Measurements from ENCODE around the gene SFSWAP. TPM values are rescaled to one million over a fixed set of nuclear protein-coding genes. Genes with fewer than 3 reads are reported as not detected.
A peak's percentile ranks its signal among the peaks of the same experiment; 100 is the strongest.

The SFSWAP gene
- total and polyA plus RNA-seq, 7 experiments from 2014 or later, result 16.9 to 120 (median 97.4) TPM

GRCh38 chr12:131721548-131721947 lies 10.7 kb downstream of the SFSWAP start:
- Histone ChIP-seq H3K27ac (ENCODE audit: low read depth, low read length) (no peak overlapping the region), H3K9me3 (ENCODE audit: control insufficient read depth in 2 of 3, low read length in 3 of 3) (no peaks in the 10 kb centered on the region), H3K36me3 (ENCODE audit: control insufficient read depth in 2 of 3, insufficient read depth in 3 of 3, low read length in 3 of 3) (peaks cover 12 to 83% (median 38%) of the 10 kb centered on the region in 3 experiments), H3K4me3 (ENCODE audit: low read length) (no peak overlapping the region), H3K27me3 (ENCODE audit: control insufficient read depth in 2 of 2, insufficient read depth in 2 of 2, low read length in 2 of 2) (no peaks in the 10 kb centered on the region), H3K4me1 (ENCODE audit: control insufficient read depth in 2 of 2, insufficient read depth in 2 of 2, low read length in 2 of 2) (no peaks in the 10 kb centered on the region)
- POLR2A ChIA-PET, result interaction anchor here (0.9 to 1.4 kb wide), 2 partner anchors 11 to 12 kb away, joined by 3 read pairs; partner anchors contain the start of gene SFSWAP
- H3K4me3 Mint-ChIP-seq, result no peak overlapping the region
- intact Hi-C loops (cut with micrococcal nuclease), result no loop called here
- ATAC-seq (no peak), DNase-seq (no peak)
- no peaks in the 10 kb centered on the region for H3K27me3 Mint-ChIP-seq
- CTCF ChIA-PET, result no interaction called here
- no peak overlapping the region for H3K27ac Mint-ChIP-seq
- H3K36me3 Mint-ChIP-seq, result peaks cover 14 to 56% (median 34%) of the 10 kb centered on the region in 5 donors
- H3K4me1 Mint-ChIP-seq, result peaks cover 10 to 29% (median 20%) of the 10 kb centered on the region in 7 donors
- no peaks in the 10 kb centered on the region for H3K9me3 Mint-ChIP-seq

DNA sequence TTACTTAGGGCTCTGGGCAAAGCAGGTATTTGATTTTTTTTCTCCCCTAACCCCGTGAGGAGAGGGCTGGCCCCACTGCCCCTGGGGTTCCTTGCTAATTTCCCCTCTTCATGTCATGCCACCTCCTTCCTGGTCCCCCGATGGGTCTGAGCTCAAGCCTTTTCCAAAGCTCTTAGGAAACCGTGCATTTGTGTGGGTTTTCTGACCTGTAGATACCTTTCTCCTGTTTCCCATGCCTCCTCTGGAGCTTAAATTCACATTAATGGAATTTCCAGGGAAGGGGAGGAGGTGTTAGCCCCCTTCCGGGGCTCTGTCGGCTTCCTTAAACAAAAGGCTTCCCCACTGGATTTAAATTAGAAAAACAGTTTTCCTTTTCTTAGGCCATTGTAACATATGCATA lies 12.6 kb downstream of the SFSWAP start:
- ChIA-PET CTCF (no interaction called here), POLR2A (no interaction called here)
- peaks cover 26 to 83% (median 43%) of the 10 kb centered on the region in 3 experiments for H3K36me3 ChIP-seq (ENCODE audit: control insufficient read depth in 2 of 3, insufficient read depth in 3 of 3, low read length in 3 of 3)
- H3K4me1 ChIP-seq (ENCODE audit: control insufficient read depth in 2 of 2, insufficient read depth in 2 of 2, low read length in 2 of 2), result no peaks in the 10 kb centered on the region
- intact Hi-C loops (cut with micrococcal nuclease), result no loop called here
- Mint-ChIP-seq H3K27me3 (no peaks in the 10 kb centered on the region), H3K4me1 (peaks cover 10 to 26% (median 17%) of the 10 kb centered on the region in 7 donors), H3K36me3 (peaks cover 9 to 60% (median 29%) of the 10 kb centered on the region in 5 donors), H3K9me3 (no peaks in the 10 kb centered on the region), H3K27ac (no peak overlapping the region), H3K4me3 (no peak overlapping the region)
- ATAC-seq (no peak), DNase-seq (no peak)
- no peak overlapping the region for H3K4me3 ChIP-seq (ENCODE audit: low read length)
- H3K27me3 ChIP-seq (ENCODE audit: control insufficient read depth in 2 of 2, insufficient read depth in 2 of 2, low read length in 2 of 2), result no peaks in the 10 kb centered on the region
- no peak overlapping the region for H3K27ac ChIP-seq (ENCODE audit: low read depth, low read length)
- no peaks in the 10 kb centered on the region for H3K9me3 ChIP-seq (ENCODE audit: control insufficient read depth in 2 of 3, low read length in 3 of 3)

GRCh38 chr12:131724534-131724933 lies 13.6 kb downstream of the SFSWAP start:
- no peaks in the 10 kb centered on the region for H3K4me1 ChIP-seq (ENCODE audit: control insufficient read depth in 2 of 2, insufficient read depth in 2 of 2, low read length in 2 of 2)
- no peak overlapping the region for H3K27ac ChIP-seq (ENCODE audit: low read depth, low read length)
- Mint-ChIP-seq H3K4me3 (no peak overlapping the region), H3K4me1 (peaks cover 10 to 25% (median 17%) of the 10 kb centered on the region in 7 donors), H3K36me3 (peaks cover 8 to 61% (median 29%) of the 10 kb centered on the region in 5 donors), H3K27me3 (no peaks in the 10 kb centered on the region), H3K27ac (no peak overlapping the region), H3K9me3 (no peaks in the 10 kb centered on the region)
- H3K36me3 ChIP-seq (ENCODE audit: control insufficient read depth in 2 of 3, insufficient read depth in 3 of 3, low read length in 3 of 3), result peaks cover 36 to 83% (median 48%) of the 10 kb centered on the region in 3 experiments
- intact Hi-C loops (cut with micrococcal nuclease), result no loop called here
- ATAC-seq (no peak), DNase-seq (no peak)
- H3K27me3 ChIP-seq (ENCODE audit: control insufficient read depth in 2 of 2, insufficient read depth in 2 of 2, low read length in 2 of 2), result no peaks in the 10 kb centered on the region
- H3K4me3 ChIP-seq (ENCODE audit: low read length), result no peak overlapping the region
- CTCF ChIA-PET, result interaction anchor here (0.6 kb wide), 1 partner anchor 1267 kb away, joined by 5 read pairs; no protein-coding TSS in a partner anchor
- no peaks in the 10 kb centered on the region for H3K9me3 ChIP-seq (ENCODE audit: control insufficient read depth in 2 of 3, low read length in 3 of 3)
- POLR2A ChIA-PET, result no interaction called here

- no peak for ATAC-seq
- intact Hi-C loops (cut with micrococcal nuclease), result no loop called here
- no peaks in the 10 kb centered on the region for H3K9me3 Mint-ChIP-seq
- POLR2A ChIA-PET, result interaction anchor here (1.2 kb wide), 1 partner anchor 14 kb away, joined by 4 read pairs; no protein-coding TSS in a partner anchor
- no peak overlapping the region for H3K27ac ChIP-seq (ENCODE audit: low read depth, low read length)
- peaks cover 43 to 83% (median 45%) of the 10 kb centered on the region in 3 experiments for H3K36me3 ChIP-seq (ENCODE audit: control insufficient read depth in 2 of 3, insufficient read depth in 3 of 3, low read length in 3 of 3)
- H3K27ac Mint-ChIP-seq, result peak overlapping the region in 1 of 9 donors; percentile 69
- no peaks in the 10 kb centered on the region for H3K27me3 ChIP-seq (ENCODE audit: control insufficient read depth in 2 of 2, insufficient read depth in 2 of 2, low read length in 2 of 2)
- H3K4me1 ChIP-seq (ENCODE audit: control insufficient read depth in 2 of 2, insufficient read depth in 2 of 2, low read length in 2 of 2), result no peaks in the 10 kb centered on the region
- H3K27me3 Mint-ChIP-seq, result no peaks in the 10 kb centered on the region
- H3K4me1 Mint-ChIP-seq, result peaks cover 10 to 25% (median 17%) of the 10 kb centered on the region in 7 donors
- CTCF ChIA-PET, result interaction anchor here (0.7 kb wide), 1 partner anchor 350 kb away, joined by 3 read pairs; no protein-coding TSS in a partner anchor
- no peak overlapping the region for H3K4me3 ChIP-seq (ENCODE audit: low read length)
- no peaks in the 10 kb centered on the region for H3K9me3 ChIP-seq (ENCODE audit: control insufficient read depth in 2 of 3, low read length in 3 of 3)
- no peak overlapping the region for H3K4me3 Mint-ChIP-seq
- H3K36me3 Mint-ChIP-seq, result peaks cover 4 to 63% (median 24%) of the 10 kb centered on the region in 5 donors
- DNase-seq, result no peak
Measured at GRCh38 chr12:131725503-131725902, 14.6 kb downstream of the SFSWAP start.

- Histone ChIP-seq H3K4me1 (ENCODE audit: control insufficient read depth in 2 of 2, insufficient read depth in 2 of 2, low read length in 2 of 2) (no peaks in the 10 kb centered on the region), H3K9me3 (ENCODE audit: control insufficient read depth in 2 of 3, low read length in 3 of 3) (no peaks in the 10 kb centered on the region), H3K4me3 (ENCODE audit: low read length) (no peak overlapping the region), H3K27ac (ENCODE audit: low read depth, low read length) (no peak overlapping the region), H3K27me3 (ENCODE audit: control insufficient read depth in 2 of 2, insufficient read depth in 2 of 2, low read length in 2 of 2) (no peaks in the 10 kb centered on the region), H3K36me3 (ENCODE audit: control insufficient read depth in 2 of 3, insufficient read depth in 3 of 3, low read length in 3 of 3) (peaks cover 46 to 83% (median 46%) of the 10 kb centered on the region in 3 experiments)
- Mint-ChIP-seq H3K4me3 (no peak overlapping the region), H3K9me3 (no peaks in the 10 kb centered on the region), H3K36me3 (peaks cover 9 to 57% (median 12%) of the 10 kb centered on the region in 5 donors), H3K27me3 (no peaks in the 10 kb centered on the region), H3K4me1 (peaks cover 0 to 7% (median 3%) of the 10 kb centered on the region in 7 donors), H3K27ac (no peak overlapping the region)
- POLR2A ChIA-PET, result interaction anchor here (0.7 kb wide), 1 partner anchor 193 kb away, joined by 3 read pairs; no protein-coding TSS in a partner anchor
- CTCF ChIA-PET, result no interaction called here
- ATAC-seq (no peak), DNase-seq (no peak)
- intact Hi-C loops (cut with micrococcal nuclease), result no loop called here
Measured at GRCh38 chr12:131728720-131729119, 17.8 kb downstream of the SFSWAP start.

GRCh38 chr12:131729254-131729955 lies 18.5 kb downstream of the SFSWAP start:
- ATAC-seq (no peak), DNase-seq (no peak)
- ChIA-PET CTCF (no interaction called here), POLR2A (no interaction called here)
- Mint-ChIP-seq H3K27ac (no peak overlapping the region), H3K4me1 (peaks cover 0 to 5% (median 0%) of the 10 kb centered on the region in 7 donors), H3K36me3 (peaks cover 9 to 62% (median 17%) of the 10 kb centered on the region in 5 donors), H3K9me3 (no peaks in the 10 kb centered on the region), H3K27me3 (no peaks in the 10 kb centered on the region), H3K4me3 (no peak overlapping the region)
- H3K27me3 ChIP-seq (ENCODE audit: control insufficient read depth in 2 of 2, insufficient read depth in 2 of 2, low read length in 2 of 2), result no peaks in the 10 kb centered on the region
- H3K4me3 ChIP-seq (ENCODE audit: low read length), result no peak overlapping the region
- H3K9me3 ChIP-seq (ENCODE audit: control insufficient read depth in 2 of 3, low read length in 3 of 3), result no peaks in the 10 kb centered on the region
- no peak overlapping the region for H3K27ac ChIP-seq (ENCODE audit: low read depth, low read length)
- peaks cover 46 to 88% (median 46%) of the 10 kb centered on the region in 3 experiments for H3K36me3 ChIP-seq (ENCODE audit: control insufficient read depth in 2 of 3, insufficient read depth in 3 of 3, low read length in 3 of 3)
- no peaks in the 10 kb centered on the region for H3K4me1 ChIP-seq (ENCODE audit: control insufficient read depth in 2 of 2, insufficient read depth in 2 of 2, low read length in 2 of 2)
- intact Hi-C loops (cut with micrococcal nuclease), result no loop called here

All from naive thymus-derived CD4-positive, alpha-beta T cell (primary cell).